Measurements from ENCODE around the gene POLR3C.
A peak's percentile ranks its signal among the peaks of the same experiment; 100 is the strongest.
"Not testable (repeated sequence)": the region's sequence is repeated elsewhere in the genome, so short reads cannot be mapped to it uniquely, and the experiment has no call there.

POLR3C gene

DNA sequence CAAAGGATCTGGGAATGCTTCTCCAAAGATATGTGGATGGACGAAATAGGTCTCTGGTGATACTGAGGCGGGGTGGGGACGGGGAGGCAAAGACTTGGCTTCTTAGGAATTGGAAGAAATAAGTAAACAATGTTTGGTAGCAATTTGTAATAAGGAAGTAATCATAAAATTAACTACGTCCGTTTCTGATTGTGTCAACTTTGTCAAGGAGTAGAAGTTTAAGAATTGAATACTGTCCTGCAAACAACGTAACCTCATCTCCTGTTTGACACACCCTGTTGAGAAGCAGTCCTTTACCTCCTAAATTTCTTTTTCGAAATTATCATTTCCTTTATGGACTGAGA lies 471 bp downstream of the POLR3C start:
- no peak for DNase-seq

DNA sequence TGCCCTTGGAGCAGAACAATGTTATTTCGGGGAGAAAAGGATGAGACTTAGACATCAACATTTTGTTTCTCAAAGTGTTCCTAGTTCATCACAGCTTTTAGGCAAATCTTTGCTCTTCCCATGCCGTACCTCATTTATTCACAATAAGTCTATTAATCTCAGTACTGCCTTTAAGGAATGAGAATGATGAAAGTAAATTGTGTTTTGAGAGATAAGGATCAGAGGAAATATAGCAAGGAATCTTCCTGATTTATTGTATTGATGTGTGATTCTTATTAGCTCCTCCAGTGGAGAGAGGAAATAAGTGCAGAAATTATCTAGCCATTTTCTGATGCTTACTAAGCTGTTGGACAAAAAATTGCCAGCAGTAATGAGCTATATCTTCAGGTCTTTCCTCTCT lies 2.0 kb downstream of the POLR3C start:
- no peak for DNase-seq

DNA sequence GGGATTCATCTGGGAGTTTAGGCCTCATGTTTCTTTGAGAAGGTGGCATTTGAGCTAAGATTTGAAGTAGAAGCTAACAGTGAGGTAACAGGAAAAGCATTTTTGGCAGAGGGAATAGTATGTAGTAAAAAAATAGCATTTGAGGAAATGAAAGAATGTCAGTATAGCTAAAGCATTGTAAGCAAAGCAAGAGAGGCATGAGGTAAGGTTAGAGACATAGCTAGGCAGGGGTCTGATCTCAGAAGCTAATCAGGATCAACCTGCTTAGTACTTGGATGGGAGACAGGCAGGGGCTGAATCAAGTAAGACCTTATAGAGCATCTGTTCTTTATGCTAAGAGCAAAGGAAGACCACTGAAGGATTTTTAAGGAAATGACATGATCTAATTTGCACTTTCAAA lies 4.0 kb downstream of the POLR3C start:
- no peak for DNase-seq

DNA sequence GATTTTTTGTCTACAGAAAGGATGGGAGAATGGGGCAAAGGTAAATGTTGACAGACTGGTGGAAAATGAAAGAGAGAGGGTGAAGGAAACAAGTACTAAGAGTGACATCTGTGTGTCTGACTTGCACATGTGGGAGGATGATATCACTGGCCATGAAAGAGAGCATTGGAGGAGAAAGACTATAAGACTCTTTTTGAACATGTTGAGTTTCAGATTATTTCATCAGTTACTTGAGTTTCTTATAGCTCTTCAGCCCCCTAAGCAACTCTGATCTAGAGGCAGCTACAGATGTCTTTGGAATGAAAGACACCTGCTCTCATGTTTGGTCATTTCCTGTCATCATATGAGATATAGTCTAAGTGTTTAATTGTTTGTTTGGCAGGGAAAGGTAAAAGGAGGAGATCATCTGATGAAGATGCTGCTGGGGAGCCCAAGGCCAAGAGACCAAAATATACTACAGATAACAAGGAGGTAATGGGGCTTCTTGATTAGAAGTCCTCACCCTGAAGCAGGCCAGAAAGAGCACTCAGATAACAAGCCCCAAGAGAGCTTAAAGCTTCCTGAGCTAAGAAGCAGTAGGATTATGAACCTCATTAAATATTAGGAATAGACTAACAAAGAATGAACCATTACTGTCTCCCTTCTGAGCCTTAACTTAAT lies 4.5 kb downstream of the POLR3C start:
- DNase-seq = no peak

DNA sequence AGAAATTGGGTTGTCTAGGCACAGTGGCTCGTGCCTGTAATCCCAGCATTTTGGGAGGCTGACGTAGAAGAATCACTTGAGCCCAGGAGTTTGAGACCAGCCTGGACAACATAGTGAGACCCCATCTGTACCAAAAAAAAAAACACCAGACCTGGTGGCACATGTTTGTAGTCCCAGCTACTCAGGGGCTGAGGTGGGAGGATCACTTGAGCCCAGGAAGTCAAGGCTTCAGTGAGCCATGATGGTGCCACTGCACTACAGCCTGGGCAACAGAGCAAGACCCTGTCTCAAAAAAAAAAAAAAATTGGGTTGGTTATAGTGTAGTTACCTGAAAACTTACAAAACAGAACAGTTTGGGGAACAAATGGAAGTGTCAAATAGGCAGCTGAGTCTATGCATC lies 6.8 kb downstream of the POLR3C start:
- not testable (repeated sequence) for DNase-seq

DNA sequence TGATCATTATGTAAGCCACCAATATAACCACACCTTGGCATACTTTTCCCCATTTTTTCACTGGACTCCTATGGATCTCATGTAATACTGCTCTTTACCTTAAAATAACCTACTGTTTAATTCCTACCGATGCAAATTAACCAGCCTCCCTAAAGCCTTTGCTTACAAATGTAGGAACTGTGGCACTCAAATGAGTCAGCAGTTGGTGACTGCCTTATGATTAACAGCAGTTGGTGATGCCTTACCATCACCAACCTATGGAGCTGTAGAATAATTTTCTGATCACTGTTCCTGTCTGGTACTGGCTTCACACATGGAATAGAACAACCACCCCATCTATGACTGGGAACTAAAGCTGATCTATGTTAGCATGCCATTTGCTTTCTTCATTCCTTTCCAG lies 13.7 kb downstream of the POLR3C start:
- DNase-seq = no peak

DNA sequence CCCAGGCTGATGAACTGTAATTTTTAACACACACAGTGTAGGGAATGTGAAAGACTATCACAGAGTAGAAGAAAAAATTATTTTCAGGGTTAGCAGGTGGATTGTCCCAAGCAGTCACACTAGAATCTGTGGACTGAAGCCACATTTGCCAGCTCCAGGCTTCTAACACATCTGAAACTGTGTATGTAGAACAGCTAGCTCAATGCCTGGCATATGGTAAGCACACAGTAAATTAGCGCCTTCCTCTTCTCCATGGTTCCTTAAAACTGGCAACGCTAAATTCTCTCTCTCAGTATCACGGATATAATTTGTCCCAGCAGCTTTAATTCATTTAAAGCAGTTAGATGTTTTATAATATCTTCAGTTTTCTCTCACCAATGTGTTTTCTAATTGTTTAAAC lies 19.0 kb downstream of the POLR3C start:
- no peak for DNase-seq

DNA sequence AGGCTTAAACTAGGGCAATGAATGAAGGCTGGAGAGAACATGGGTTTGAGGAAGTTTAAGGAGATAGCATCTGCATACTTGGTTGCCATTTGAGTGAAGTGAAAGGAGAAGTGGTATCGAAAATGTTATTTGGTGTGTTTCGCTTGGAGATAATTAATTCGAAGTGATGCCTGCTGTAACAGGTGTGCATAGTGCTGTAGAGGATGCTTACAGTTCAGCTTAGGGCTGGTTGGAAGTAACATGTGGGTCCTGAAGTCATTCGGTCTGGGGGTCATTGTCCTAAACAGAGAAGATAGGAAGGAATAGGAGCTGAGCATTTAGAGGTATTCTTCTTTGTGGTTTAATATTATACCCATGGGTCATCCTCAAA lies 21.1 kb downstream of the POLR3C start:
- DNase-seq = peak in 1 of 2 experiments; percentile 52

DNA sequence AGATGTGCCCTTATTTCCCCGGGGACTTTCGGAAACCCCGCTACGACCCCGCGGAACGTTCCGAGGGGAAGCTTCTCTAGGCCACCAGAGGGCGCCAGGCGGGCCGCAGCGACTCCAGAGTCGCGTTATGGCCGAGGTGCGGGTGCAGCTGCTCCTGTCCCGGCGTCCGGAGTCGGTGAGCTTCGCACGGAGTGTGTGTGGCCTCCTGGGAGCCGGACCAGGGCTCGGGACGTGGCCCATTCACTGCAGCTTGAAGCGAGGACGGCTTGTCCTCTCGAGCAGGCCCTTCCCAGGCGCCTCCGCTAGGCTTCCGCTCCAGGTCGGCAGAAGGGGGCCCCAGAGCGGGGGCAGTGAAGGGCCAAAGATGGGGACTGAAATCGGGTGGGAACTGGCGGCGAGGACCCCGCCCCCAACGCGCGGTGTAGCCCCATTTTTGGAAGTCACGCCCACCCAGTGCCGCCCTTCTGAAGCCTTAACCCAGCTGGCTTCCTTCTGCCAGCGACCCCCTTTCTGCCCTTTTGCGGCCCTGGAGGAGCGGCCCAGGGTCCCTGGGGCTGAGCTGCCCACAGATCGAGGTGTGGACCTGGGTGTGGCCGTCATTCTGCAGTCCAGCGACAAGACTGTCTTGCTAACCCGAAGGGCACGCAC lies 21.6 kb downstream of the POLR3C start, which contains the start of gene NUDT17:
TSS of gene NUDT17 (plus strand) at position 117 of the 648 bp plus-strand sequence. CDS start at position 128, 11 bp downstream.
- peak; percentile 59 to 74 for DNase-seq

DNA sequence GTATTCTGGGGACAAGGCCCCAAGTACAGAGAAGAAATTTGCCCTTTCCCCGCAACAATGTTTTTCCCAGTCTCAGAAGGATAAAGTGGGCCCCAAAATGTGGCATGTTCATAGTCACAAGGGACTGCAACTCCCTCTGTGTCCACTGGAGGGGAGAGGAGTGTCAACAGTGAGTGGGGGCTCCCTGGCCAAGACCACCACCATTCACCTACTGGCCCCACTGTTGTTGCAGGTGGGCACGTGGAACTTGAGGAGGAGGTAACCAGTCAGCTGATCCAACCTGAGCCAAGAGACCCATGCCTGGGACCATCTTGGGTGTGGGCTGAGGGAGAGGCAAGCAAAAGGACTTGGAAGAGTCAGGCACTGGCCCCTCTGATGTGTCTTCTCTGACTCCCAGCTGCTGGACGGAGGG lies 22.2 kb downstream of the POLR3C start:
- peak in 1 of 2 experiments; percentile 25 for DNase-seq

DNA sequence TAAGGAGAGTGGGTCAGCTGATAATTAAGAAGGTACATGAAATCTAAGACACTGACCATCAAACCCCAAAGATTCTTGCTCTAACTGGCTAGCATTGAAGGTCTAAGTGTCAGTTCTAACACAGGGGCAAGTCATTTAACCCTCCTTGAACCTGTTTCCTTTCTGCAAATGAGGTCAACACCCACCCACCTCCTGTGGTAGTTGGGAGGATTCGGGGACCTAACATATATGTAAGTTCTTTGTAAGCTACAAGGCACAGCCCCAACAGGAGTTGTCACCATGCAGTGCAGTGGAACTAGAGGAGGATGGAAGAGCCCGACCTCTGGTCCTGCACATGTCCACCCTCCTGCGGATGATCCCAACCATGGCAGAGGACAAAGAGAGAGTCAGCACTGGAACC lies 23.8 kb downstream of the POLR3C start:
- no peak for DNase-seq

DNA sequence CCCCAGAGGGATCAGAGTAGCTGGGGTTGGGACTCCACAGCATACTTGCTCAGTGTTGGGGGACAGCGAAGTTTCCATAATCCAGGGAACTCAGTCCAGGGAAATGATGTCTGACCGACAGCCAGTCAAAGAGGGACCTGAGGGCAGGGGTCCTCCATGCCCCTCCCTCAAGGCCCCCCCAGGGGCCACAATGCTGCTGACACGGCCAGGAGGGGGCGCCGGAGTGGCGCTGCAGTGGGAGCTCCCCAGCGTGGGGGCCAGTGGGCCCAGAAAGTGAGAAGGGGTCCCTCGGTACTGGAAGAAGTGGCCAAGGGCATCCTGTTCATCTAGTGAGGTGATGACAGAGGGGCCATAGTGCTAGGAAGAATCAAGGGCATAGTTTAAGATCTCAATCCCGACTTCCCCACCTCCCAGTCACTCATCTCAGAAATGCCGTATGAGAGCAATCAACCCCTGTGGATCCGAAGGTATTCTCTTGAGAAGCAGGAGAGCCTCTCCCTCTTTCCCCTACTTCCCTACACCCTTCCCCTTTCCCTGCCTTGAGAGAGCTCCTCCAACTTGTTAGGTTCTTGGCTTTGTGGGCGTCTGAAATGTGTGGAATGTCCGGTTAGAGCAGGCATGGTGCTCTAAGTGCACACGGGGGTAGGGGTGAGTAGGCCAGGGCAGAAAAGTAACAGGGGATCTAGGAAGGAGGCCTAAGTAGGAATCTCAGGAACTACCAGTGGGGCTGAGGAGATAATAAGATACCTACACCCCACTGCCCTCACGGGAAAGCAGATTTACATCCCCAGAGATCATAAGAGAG lies 25.6 kb downstream of the POLR3C start:
- DNase-seq = no peak

DNA sequence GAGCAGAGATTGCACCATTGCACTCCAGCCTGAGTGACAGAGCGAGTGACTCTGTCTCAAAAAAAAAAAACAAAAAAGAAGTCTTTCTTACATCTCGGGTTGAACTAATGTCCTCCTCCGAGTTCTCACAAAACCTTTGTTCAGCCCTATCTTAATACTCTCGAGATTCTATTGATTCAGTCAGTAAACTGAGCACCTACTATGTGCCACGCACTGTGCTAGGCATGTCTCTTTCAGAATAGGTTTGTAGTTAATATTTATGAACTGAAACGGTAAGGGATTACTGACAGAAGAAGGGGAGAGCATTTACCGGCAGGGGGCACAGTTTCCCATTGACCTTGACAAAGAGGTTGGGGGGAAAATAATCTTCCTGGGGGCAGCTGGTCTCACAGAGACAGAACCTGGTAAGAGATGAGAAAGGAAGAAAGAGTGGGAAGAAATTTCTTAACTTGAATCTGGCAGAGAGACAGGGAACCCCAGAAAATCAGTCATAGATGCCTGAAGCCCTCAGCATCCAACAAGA lies 31.5 kb downstream of the POLR3C start:
- DNase-seq = no peak

DNA sequence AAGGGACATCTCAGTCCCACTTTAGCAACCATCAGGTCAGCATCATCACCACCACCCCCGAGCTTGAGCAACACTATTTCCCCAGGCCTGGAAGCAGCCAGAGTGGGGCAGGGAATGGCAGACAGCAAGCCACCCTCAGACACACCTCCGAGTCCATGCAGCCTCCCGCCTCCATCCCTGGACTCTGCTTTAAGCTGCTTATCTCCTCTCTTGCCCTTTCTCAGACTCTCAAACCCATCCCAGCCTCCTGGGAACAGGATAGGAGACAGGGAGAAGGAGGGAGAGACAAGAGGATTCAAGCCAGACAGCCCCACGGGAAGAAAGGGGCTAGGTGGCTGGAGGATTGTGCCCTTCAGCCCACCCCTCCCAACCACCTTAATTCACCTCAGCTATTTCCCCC lies 33.2 kb downstream of the POLR3C start:
- no peak for DNase-seq

DNA sequence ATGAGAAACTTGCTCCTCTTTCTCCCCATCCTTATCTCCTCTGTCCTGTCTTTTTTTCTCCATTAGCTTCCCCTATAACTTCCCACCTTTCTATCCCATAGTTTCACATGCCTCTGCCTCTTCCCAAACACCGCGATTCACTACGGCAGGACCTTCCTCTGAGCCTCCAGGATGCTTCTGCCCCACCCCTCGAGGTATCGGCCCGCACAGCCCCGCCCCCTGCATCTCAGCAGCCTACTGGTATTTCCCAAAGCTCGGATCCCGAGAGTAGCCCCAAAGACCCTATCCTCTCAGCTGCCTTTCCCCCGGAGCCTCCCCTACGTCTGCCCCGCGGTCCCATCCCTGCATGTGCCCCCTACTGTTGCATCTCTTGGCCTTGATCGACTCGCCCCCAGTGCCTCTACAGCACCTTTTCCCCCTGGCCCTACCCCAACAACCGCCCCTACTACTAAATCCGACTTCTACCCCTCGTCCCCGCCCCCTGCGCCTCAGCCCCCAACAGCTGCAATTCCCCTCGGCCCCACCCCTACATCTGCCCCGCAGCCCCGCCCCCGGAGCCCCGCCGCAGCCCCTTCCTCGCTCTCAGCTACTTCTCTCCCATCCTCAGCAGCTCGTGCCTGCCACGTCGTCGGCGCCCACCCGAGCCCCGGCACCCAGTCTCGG lies 34.4 kb downstream of the POLR3C start:
- peak; percentile 60 to 62 for DNase-seq

DNA sequence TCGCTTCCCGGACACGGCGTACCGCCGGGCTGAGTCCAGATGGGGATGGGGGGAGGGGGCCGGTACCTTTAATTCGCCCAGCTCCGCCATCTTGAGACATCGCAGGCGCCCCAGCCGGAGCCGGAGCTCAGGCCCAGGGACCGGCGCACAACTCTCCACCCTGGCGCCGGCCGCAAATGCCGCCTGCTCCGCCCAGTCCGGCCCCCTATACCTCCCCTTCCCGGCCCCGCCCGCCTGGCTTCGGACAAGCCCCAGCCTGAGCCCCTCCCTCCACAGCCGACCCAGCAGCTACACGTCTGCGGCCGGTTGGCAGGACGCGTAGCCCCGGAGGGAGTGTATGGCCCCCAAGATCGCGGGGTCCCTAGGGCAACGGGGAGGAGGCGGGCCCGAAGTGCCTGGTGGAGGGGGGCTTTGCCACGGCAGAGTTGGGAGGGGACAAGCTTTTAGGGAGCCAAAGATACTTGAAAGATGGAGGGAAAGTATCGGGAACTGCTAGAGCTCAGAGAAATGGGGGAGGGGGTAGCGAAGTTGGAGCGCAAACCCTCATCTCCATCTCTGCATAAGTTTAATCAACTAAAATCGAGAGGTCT lies 35.0 kb downstream of the POLR3C start, which contains the start of gene PIAS3:
TSS of gene PIAS3 (minus strand) at position 181 of the 590 bp plus-strand sequence. CDS start at position 90, 91 bp downstream.
- DNase-seq = peak; percentile 82 to 87

DNA sequence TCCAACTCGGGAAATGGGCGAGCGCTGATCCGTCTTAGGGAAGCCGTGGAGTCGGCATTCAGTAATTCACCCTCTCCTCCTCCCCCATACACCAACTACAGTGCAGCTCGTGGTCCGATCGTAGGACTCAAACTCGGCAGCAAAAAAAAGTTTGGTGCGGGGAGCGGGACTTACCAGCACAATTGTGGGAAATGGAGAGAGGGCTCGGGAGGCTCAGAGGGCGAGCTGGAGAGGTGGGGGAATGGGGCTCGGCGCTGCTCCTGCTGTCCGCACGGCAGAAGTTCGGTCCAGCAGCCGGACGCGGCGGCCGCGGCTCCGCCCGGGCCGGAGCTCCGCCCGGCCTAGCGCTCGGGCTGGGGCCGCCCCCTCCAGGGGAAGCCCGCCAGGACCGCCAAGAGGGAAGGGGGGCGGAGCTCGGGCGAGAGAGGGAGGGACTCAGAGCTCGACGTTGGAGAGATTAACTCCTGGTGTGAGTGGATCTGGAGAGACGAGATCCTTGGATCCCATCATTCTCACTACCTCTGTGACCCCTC lies 35.6 kb downstream of the POLR3C start:
- peak; percentile 73 to 81 for DNase-seq

DNA sequence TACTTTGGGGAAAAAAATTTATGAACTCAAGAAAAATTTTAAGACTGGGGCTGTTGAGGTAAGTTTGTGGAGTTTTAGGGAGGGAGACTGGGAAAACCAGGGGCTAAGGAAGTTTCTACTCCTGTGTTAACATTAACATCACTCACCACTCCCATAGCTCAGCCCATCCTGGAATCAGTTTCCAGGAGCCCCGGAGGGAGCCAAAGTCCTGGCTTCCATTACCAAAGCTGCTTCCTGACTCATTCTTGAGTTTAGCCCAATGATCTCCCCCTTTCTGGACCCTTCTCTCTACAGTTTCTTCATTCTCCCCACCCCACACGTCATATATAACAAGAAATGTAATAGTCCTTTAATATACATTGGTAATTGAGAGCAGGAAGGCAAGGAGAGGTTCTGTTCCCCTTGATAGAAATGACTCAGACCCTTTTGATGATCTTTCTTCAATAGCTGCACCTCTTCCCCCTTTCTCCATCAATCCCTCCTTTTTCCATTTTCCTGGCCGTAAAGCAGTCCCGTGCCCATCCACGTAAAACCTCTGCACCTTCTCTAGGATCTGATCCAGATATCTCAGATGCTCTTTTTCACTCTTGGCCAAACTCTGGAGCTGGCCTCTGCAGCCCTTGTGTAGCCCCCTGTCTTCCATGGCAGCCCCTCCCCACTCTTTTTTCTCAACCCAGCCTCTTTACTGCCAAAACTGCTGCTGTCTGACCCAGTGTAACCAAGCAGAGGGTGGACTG lies 39.5 kb downstream of the POLR3C start:
- no peak for DNase-seq

DNA sequence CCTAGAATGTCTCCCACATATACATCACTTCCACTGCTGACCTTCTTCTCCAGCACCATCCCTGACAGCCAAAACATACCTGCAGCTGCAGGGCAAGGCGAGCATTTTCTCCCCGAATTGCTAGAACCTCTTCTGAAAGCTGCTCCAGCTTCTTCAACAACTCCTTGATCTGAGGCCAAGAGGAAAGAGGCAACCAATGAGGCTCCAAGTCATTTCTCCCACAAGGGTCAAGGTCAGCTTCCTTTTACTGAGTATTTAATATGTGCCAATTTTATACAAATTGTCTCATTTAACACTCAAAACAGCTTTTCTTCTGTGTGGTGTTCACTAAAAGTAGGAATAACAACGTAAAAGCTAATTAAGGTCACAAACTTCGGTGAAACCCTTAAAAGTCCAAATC lies 44.2 kb downstream of the POLR3C start:
- no peak for DNase-seq

DNA sequence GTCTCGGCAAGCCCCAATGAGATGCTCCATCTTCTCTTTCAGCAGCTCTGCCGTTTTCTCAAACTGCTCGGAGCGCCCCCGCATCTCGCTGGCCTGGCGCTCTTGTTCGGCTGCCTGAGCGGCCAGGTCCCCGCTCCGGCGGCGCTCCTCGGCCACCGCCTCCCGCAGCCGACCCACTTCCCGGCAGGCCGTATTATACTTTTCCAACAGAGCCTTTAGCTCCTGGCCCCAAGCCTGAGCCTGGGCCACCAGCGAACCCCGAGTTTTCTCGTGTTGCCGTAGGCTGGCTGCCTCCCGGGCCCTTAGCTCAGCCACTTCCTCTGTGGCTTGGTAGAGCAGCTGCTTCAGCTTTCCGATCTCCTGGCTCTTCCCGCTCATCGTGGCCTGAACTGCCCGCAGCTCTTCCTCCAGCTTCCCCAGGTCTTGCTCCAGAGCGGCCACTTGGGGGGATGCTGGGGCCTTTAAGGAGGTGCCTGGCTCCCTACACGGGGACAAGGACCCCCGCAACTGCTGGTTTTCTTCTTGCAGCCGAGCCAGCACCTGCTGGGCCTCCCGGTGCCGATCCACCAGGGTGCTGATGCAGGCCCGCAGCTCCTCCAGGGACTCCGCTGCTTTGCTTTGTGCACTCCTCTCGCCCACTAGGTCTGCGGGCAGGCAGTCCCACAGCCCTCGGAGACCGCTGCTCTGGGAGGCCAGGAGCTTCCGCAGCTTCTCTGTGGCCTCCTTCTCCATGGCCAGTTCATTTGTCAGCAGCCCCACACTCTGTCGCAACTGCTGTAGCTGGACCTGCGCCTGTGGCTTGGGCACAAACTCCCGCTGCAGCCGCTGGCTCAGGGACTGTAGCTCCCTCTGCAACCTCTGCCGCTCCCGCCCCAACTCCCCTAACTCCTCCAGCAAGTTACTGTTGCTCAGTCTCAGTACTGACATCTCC lies 48.3 kb downstream of the POLR3C start:
- DNase-seq = no peak

DNA sequence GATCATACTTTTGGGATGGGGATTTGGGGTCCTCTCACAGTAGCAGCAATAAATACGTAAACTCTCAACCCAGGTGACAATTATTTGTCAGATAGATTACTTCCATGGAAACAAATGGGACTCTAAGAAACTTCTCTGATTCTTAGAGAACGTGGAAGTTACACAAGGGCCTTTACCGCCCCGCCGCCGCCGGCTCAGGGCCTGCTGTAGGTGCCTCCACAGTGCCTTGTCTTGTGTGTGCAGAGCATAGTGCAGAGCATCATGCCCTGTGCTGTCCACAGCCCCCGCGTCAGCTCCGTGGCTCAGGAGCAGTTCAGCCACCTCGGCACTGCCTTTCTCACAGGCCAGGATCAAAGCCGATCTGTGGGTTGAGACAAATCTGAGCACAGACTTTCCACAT lies 50.6 kb downstream of the POLR3C start:
- no peak for DNase-seq

Data from NCI-H524 (cell line).